HEK293 (cell line): ENCODE measurements around the gene RPN2.

ENCODE experiments used
- CTCF ChIA-PET: fragments of 350-600 bp; formaldehyde crosslinking; extraction: SDS; loops from one replicate; lab custom pipeline; 2021; ENCODE audit warnings: antibody characterized with exemption; lab: Yijun Ruan, JAX
- POLR2A ChIA-PET: fragments of 300-600 bp; formaldehyde crosslinking; extraction: SDS; loops from one replicate; lab custom pipeline; 2020; ENCODE audit warnings: antibody characterized with exemption, inconsistent platforms; lab: Yijun Ruan, JAX
- H3K27ac ChIP-seq: fragments of 200-500 bp; sonication (Bioruptor generic); 2 replicates; pipeline ENCODE4 v1.5.1; 2014; ENCODE audit warnings: low read depth, low read length, control low read depth, inconsistent platforms; ENCODE audit errors: extremely low read depth
- H3K36me3 ChIP-seq, 2 experiments: fragments of 200-500 bp in 1 of 2; sonication (Bioruptor generic) in 1 of 2; 1 replicate in 1 of 2; 2 replicates in 1 of 2; pipeline ENCODE4 v1.5.1; 2014 to 2017; ENCODE audit warnings: inconsistent platforms in 2 of 2, low read length in 2 of 2; ENCODE audit not compliant: control insufficient read depth in 2 of 2, insufficient read depth in 1 of 2
- H3K4me1 ChIP-seq: fragments of 200-500 bp; sonication (Bioruptor generic); 2 replicates; pipeline ENCODE4 v1.5.1; 2014; ENCODE audit warnings: mild to moderate bottlenecking, low read length, inconsistent platforms; ENCODE audit not compliant: control insufficient read depth, insufficient read depth
- H3K4me3 ChIP-seq: 2 replicates; pipeline ENCODE4 v1.5.1; 2011; ENCODE audit warnings: low read depth, mild to moderate bottlenecking, control low read depth, low read length, moderate library complexity
- H3K9me3 ChIP-seq: fragments of 200-500 bp; sonication (Bioruptor generic); 2 replicates; pipeline ENCODE4 v1.5.1; 2014; ENCODE audit warnings: low read depth, low read length, inconsistent platforms; ENCODE audit not compliant: control insufficient read depth, insufficient read depth
- AEBP2 ChIP-seq: fragments of 450-650 bp; formaldehyde crosslinking; IDR thresholded peaks from 2 replicates; pipeline ENCODE4 v1.5.1; 2016; ENCODE audit warnings: missing biosample characterization, missing genetic modification characterization, borderline replicate concordance
- ELK4 ChIP-seq: IDR thresholded peaks from 2 replicates; pipeline ENCODE4 v1.6.1; 2011; ENCODE audit warnings: mild to moderate bottlenecking, low read depth, low read length, borderline replicate concordance
- PRDM6 ChIP-seq: fragments of 450-650 bp; formaldehyde crosslinking; IDR thresholded peaks from 2 replicates; pipeline ENCODE4 v1.5.1; 2017; ENCODE audit warnings: missing biosample characterization, missing genetic modification characterization
- SCRT2 ChIP-seq: fragments of 450-650 bp; formaldehyde crosslinking; IDR thresholded peaks from 2 replicates; pipeline ENCODE4 v1.5.1; 2016; ENCODE audit warnings: missing biosample characterization, missing genetic modification characterization
- SETDB1 ChIP-seq: IDR thresholded peaks from one replicate; pipeline ENCODE4 v1.6.1; 2017; ENCODE audit warnings: mild to moderate bottlenecking, low read length, moderate library complexity, mixed read lengths; ENCODE audit not compliant: insufficient read length
- WT1 ChIP-seq: fragments of 450-650 bp; formaldehyde crosslinking; IDR thresholded peaks from 2 replicates; pipeline ENCODE4 v1.5.1; 2016; ENCODE audit warnings: missing biosample characterization, missing genetic modification characterization
- ZBTB1 ChIP-seq: fragments of 450-650 bp; formaldehyde crosslinking; IDR thresholded peaks from 2 replicates; pipeline ENCODE4 v1.5.1; 2016; ENCODE audit warnings: missing biosample characterization, missing genetic modification characterization
- ZBTB49 ChIP-seq: fragments of 450-650 bp; formaldehyde crosslinking; IDR thresholded peaks from 2 replicates; pipeline ENCODE4 v1.5.1; 2016; ENCODE audit warnings: missing biosample characterization, missing genetic modification characterization, low read depth
- ZEB2 ChIP-seq: fragments of 450-650 bp; formaldehyde crosslinking; IDR thresholded peaks from 2 replicates; pipeline ENCODE4 v1.5.1; 2016; ENCODE audit warnings: missing biosample characterization, missing genetic modification characterization
- ZNF138 ChIP-seq: fragments of 450-650 bp; formaldehyde crosslinking; IDR thresholded peaks from 2 replicates; pipeline ENCODE4 v1.5.1; 2016; ENCODE audit warnings: missing biosample characterization, missing genetic modification characterization, borderline replicate concordance
- ZNF169 ChIP-seq: fragments of 450-650 bp; formaldehyde crosslinking; IDR thresholded peaks from 2 replicates; pipeline ENCODE4 v1.5.1; 2016; ENCODE audit warnings: missing biosample characterization, missing genetic modification characterization
- ZNF174 ChIP-seq: fragments of 450-650 bp; formaldehyde crosslinking; IDR thresholded peaks from 2 replicates; pipeline ENCODE4 v1.5.0; 2017; ENCODE audit warnings: missing biosample characterization, mild to moderate bottlenecking, missing genetic modification characterization
- ZNF19 ChIP-seq: fragments of 450-650 bp; formaldehyde crosslinking; IDR thresholded peaks from 2 replicates; pipeline ENCODE4; 2016; ENCODE audit warnings: missing biosample characterization, missing genetic modification characterization, low read depth
- ZNF23 ChIP-seq: fragments of 450-650 bp; formaldehyde crosslinking; IDR thresholded peaks from 2 replicates; pipeline ENCODE4 v1.5.1; 2016; ENCODE audit warnings: missing biosample characterization, missing genetic modification characterization, borderline replicate concordance
- ZNF341 ChIP-seq: fragments of 450-650 bp; formaldehyde crosslinking; IDR thresholded peaks from 2 replicates; pipeline ENCODE4; 2016; ENCODE audit warnings: low read depth, missing biosample characterization, missing genetic modification characterization
- ZNF37A ChIP-seq: fragments of 450-650 bp; IDR thresholded peaks from 2 replicates; pipeline ENCODE4 v1.5.1; 2018; ENCODE audit warnings: missing biosample characterization, missing genetic modification characterization
- ZNF426 ChIP-seq: fragments of 450-650 bp; formaldehyde crosslinking; IDR thresholded peaks from 2 replicates; pipeline ENCODE4 v1.5.1; 2017; ENCODE audit warnings: missing biosample characterization, missing genetic modification characterization, mild to moderate bottlenecking, inconsistent platforms, moderate library complexity
- ZNF514 ChIP-seq: fragments of 450-650 bp; formaldehyde crosslinking; IDR thresholded peaks from 2 replicates; pipeline ENCODE4 v1.5.1; 2016; ENCODE audit warnings: missing biosample characterization, missing genetic modification characterization
- ZNF560 ChIP-seq: fragments of 450-650 bp; formaldehyde crosslinking; IDR thresholded peaks from 2 replicates; pipeline ENCODE4 v1.5.1; 2017; ENCODE audit warnings: missing biosample characterization, missing genetic modification characterization, borderline replicate concordance
- ZNF670 ChIP-seq: fragments of 450-650 bp; formaldehyde crosslinking; IDR thresholded peaks from 2 replicates; pipeline ENCODE4 v1.5.1; 2016; ENCODE audit warnings: missing biosample characterization, missing genetic modification characterization, low read depth
- ZNF776 ChIP-seq: fragments of 450-650 bp; formaldehyde crosslinking; IDR thresholded peaks from 2 replicates; pipeline ENCODE4 v1.5.0; 2017; ENCODE audit warnings: missing biosample characterization, missing genetic modification characterization, borderline replicate concordance
- ZNF777 ChIP-seq: fragments of 450-650 bp; formaldehyde crosslinking; IDR thresholded peaks from 2 replicates; pipeline ENCODE4 v1.5.1; 2017; ENCODE audit warnings: missing biosample characterization, missing genetic modification characterization, borderline replicate concordance
- ZNF792 ChIP-seq: fragments of 450-650 bp; formaldehyde crosslinking; IDR thresholded peaks from 2 replicates; pipeline ENCODE4 v1.5.1; 2016; ENCODE audit warnings: missing biosample characterization, missing genetic modification characterization
- ZNF843 ChIP-seq: fragments of 450-650 bp; formaldehyde crosslinking; IDR thresholded peaks from 2 replicates; pipeline ENCODE4 v1.5.1; 2016; ENCODE audit warnings: missing biosample characterization, missing genetic modification characterization
- ZSCAN23 ChIP-seq: fragments of 450-650 bp; formaldehyde crosslinking; IDR thresholded peaks from 2 replicates; pipeline ENCODE4 v1.5.1; 2016; ENCODE audit warnings: missing biosample characterization, missing genetic modification characterization

RPN2 gene

GRCh38 chr20:37133952-37134351 lies 45.2 kb upstream of the RPN2 start (continued):
- TF ChIP-seq ELK4 (no peak), SCRT2 (tag by site-specific recombination) (no peak), ZNF843 (no peak), ZNF138 (no peak), ZSCAN23 (no peak), ZBTB49 (no peak), ZNF792 (no peak), ZNF341 (no peak), ZNF777 (tag by site-specific recombination) (no peak)
- TF ChIP-seq, all 188 proteins: peak for 0

- H3K27ac ChIP-seq, result no peak overlapping the region
These were observed 41.6 kb upstream of the RPN2 start for GRCh38 chr20:37137547-37137946.

More at GRCh38 chr20:37137547-37137946, 41.6 kb upstream of the RPN2 start:
- Histone ChIP-seq H3K36me3 (no peaks in the 10 kb centered on the region), H3K4me3 (no peak overlapping the region), H3K9me3 (no peaks in the 10 kb centered on the region), H3K4me1 (no peaks in the 10 kb centered on the region)
- POLR2A ChIA-PET, result no interaction called here
- TF ChIP-seq PRDM6 (tag by site-specific recombination), result no peak
- no peak for TF ChIP-seq ZNF19 (tag by site-specific recombination)
- TF ChIP-seq AEBP2 (tag by site-specific recombination), result no peak
- TF ChIP-seq ZEB2 (tag by site-specific recombination), result no peak
- TF ChIP-seq ZNF37A (tag by site-specific recombination), result no peak
- no peak for TF ChIP-seq ZNF560 (tag by site-specific recombination)
- no peak for TF ChIP-seq ZNF426 (tag by site-specific recombination)
- TF ChIP-seq ZNF670, result no peak
- no peak for TF ChIP-seq ZNF843
- no peak for TF ChIP-seq WT1
- TF ChIP-seq ZNF514, result no peak
- no peak for TF ChIP-seq ZBTB1 (tag by site-specific recombination)
- TF ChIP-seq ZNF23 (tag by site-specific recombination), result no peak
- TF ChIP-seq ZNF776, result no peak
- no peak for TF ChIP-seq ZNF174
- no peak for TF ChIP-seq SETDB1
- no peak for TF ChIP-seq ZNF169 (tag by site-specific recombination)
- TF ChIP-seq, all 188 proteins: peak for 0
- CTCF ChIA-PET, result interaction anchor here (0.6 to 1.2 kb wide), 4 partner anchors 41 to 383 kb away, joined by 3 read pairs; partner anchors contain the start of genes MROH8 and RPN2
